K562 (cell line): ENCODE measurements around the gene HOMEZ. TPM values are rescaled to one million over a fixed set of nuclear protein-coding genes. Genes with fewer than 3 reads are reported as not detected.

Source experiments
- ARNT ChIP-seq, 2 experiments: fragments of 450-650 bp; IDR thresholded peaks; 2 replicates each; pipeline ENCODE4 v1.6.1; 2016; ENCODE audit warnings: mild to moderate bottlenecking in 1 of 2
- CBFA2T3 ChIP-seq: fragments of 450-650 bp; IDR thresholded peaks from 2 replicates; pipeline ENCODE4 v1.6.1; 2017
- DMBX1 ChIP-seq: fragments of 250-450 bp; sonication (Bioruptor Pico); IDR thresholded peaks from 2 replicates; pipeline ENCODE4 v1.8.0; 2022; ENCODE audit warnings: inconsistent platforms, mild to moderate bottlenecking, moderate library complexity, borderline replicate concordance
- DNMT1 ChIP-seq: fragments of 450-650 bp; IDR thresholded peaks from 2 replicates; pipeline ENCODE4 v1.6.1; 2016; ENCODE audit warnings: antibody characterized with exemption, mild to moderate bottlenecking
- FOXK1 ChIP-seq: sonication (generic); formaldehyde crosslinking; IDR thresholded peaks from 2 replicates; pipeline ENCODE4 v1.8.0; 2022; ENCODE audit warnings: missing genetic modification reagents, mild to moderate bottlenecking, borderline replicate concordance
- NCOA2 ChIP-seq, 2 experiments: fragments of 450-650 bp; IDR thresholded peaks; 2 replicates each; pipeline ENCODE4 v1.6.1; 2018; ENCODE audit warnings: mild to moderate bottlenecking in 2 of 2, moderate library complexity in 1 of 2; ENCODE audit not compliant: partially characterized antibody in 2 of 2
- PHF21A ChIP-seq: fragments of 450-650 bp; IDR thresholded peaks from 2 replicates; pipeline ENCODE4 v1.6.1; 2017; ENCODE audit warnings: low read depth, borderline replicate concordance
- POLR2G ChIP-seq: fragments of 200-400 bp; formaldehyde crosslinking; IDR thresholded peaks from 2 replicates; pipeline ENCODE4 v1.6.1; 2017; ENCODE audit warnings: low read depth, mild to moderate bottlenecking, antibody characterized with exemption, low read length, moderate library complexity
- SETDB1 ChIP-seq: IDR thresholded peaks from one replicate; pipeline ENCODE4 v1.6.1; 2012; ENCODE audit warnings: low read length, control low read depth, inconsistent platforms
- SIRT6 ChIP-seq: IDR thresholded peaks from one replicate; pipeline ENCODE4 v1.6.1; 2012; ENCODE audit warnings: low read depth, mild to moderate bottlenecking, control low read depth, inconsistent platforms, low read length, moderate library complexity
- STAG1 ChIP-seq: sonication (generic); formaldehyde crosslinking; IDR thresholded peaks from 2 replicates; pipeline ENCODE4 v1.5.0; 2020; ENCODE audit warnings: missing genetic modification reagents, borderline replicate concordance
- YY1 ChIP-seq, 3 experiments: IDR thresholded peaks; 2 replicates each; pipeline ENCODE4 v1.6.1; 2011; ENCODE audit warnings: low read length in 2 of 3, mild to moderate bottlenecking in 2 of 3, moderate library complexity in 2 of 3, borderline replicate concordance in 1 of 3, control low read depth in 1 of 3, low read depth in 1 of 3; ENCODE audit not compliant: insufficient read depth in 3 of 3, insufficient replicate concordance in 2 of 3, control insufficient read depth in 1 of 3, insufficient read length in 1 of 3; ENCODE audit errors: extremely low read depth in 1 of 3
- ZNF644 ChIP-seq: fragments of 200-800 bp; sonication (Bioruptor generic); IDR thresholded peaks from 2 replicates; pipeline ENCODE4 v1.6.1; 2016; ENCODE audit warnings: low read depth, missing genetic modification characterization, missing compliant biosample characterization
- ZNF778 ChIP-seq: fragments of 450-650 bp; formaldehyde crosslinking; IDR thresholded peaks from 2 replicates; pipeline ENCODE4 v1.4.0; 2020; ENCODE audit warnings: mild to moderate bottlenecking, moderate library complexity
- polyA plus RNA-seq, 8 experiments: library from polyadenylated mRNA; depleted of rRNA in 4 of 8; stranded (reverse) in 5 of 8; unstranded in 3 of 8; fragments of >200 nt; fragmentation: Nextera tagmentation in 2 of 8; fragmentation: Illumina TruSeq in 1 of 8; extraction: Ambion mirVana in 2 of 8; extraction: Trizol in 1 of 8; gene quantifications; 2 replicates each; pipeline versions ENCODE4 v1.2.1 to v1.2.3, GENCODE V29; 2011 to 2014; ENCODE audit warnings: inconsistent platforms in 1 of 8, missing spikeins in 1 of 8
- total RNA-seq, 7 experiments: library from RNA; depleted of rRNA in 6 of 7; stranded (reverse); fragments of >200 nt in 6 of 7; fragmentation: Illumina TruSeq in 2 of 7; extraction: Trizol in 2 of 7; gene quantifications; 2 replicates each; pipeline versions ENCODE4 v1.2.1 to v1.2.3, GENCODE V29; 2011 to 2021; ENCODE audit warnings: low replicate concordance in 1 of 7
- TF ChIP-seq, protein P1 (sequence below): fragments of 250-450 bp; sonication (Bioruptor Pico); IDR thresholded peaks from 2 replicates; pipeline ENCODE4 v1.8.0; 2021; ENCODE audit warnings: mild to moderate bottlenecking, moderate library complexity
- TF ChIP-seq, protein P2 (sequence below): IDR thresholded peaks from 2 replicates; pipeline ENCODE4 v1.6.1; 2012; ENCODE audit warnings: low read depth, low read length, improper control_type of control experiment, borderline replicate concordance
- TF ChIP-seq, protein P3 (sequence below): fragments of 250-450 bp; sonication (Bioruptor Pico); IDR thresholded peaks from 2 replicates; pipeline ENCODE4 v1.5.0; 2020; ENCODE audit warnings: mild to moderate bottlenecking
- TF ChIP-seq, protein P4 (sequence below): sonication (generic); formaldehyde crosslinking; IDR thresholded peaks from 2 replicates; pipeline ENCODE4 v1.4.0; 2020; ENCODE audit warnings: mild to moderate bottlenecking, missing genetic modification reagents

HOMEZ gene
- total and polyA plus RNA-seq, 9 of the 15 experiments (the other 6 are each of a cell fraction or from before 2014, with no cell fraction given), result 3.0 to 30.2 (median 16.9) TPM

DNA sequence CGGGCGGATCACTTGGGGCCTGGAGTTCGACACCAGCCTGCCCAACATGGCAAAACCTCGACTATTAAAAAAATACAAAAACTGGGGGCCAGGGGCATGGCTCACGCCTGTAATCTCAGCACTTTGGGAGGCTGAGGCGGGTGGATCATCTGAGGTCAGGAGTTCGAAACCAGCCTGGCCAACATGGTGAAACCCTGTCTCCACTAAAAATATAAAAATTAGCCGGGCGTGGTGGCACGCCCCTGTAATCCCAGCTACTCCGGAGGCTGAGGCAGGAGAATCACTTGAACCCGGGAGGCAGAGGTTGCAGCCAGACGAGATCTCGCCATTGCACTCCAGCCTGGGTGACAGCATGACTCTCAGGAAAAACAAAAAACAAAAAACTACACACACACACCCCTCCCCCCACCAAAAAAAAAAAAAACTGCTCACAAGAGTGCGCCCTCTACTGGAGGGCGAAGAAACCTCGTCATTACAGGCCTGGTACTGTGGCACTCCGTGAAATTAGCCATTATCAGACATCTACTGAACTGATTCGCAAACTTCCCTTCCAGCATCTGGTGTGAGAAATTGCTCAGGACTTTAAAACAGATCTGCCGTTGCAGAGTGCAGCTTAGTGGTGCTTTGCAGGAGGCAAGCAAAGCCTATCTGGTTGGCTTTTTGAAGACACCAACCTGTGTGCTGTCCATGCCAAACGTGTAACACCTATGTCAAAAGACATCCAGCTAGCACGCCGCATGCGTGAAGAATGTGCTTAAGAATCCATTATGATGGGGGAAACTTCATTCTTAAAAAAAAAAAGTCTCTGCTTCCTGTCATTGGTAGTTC is 9.0 kb upstream of the HOMEZ start (continued):
- TF ChIP-seq YY1 (IDR thresholded peaks at IDR 0.05; ENCODE audit: borderline replicate concordance in 1 of 3, control insufficient read depth in 1 of 3, extremely low read depth in 1 of 3, insufficient read depth in 3 of 3, insufficient read length in 1 of 3, insufficient replicate concordance in 2 of 3, low read depth in 1 of 3, low read length in 2 of 3), result peak in 1 of 3 experiments; percentile 5
- TF ChIP-seq POLR2G, result peak; percentile 33; the same call in 1 of the 2 replicates
- TF ChIP-seq DNMT1, result no peak
- no peak for TF ChIP-seq SIRT6
- TF ChIP-seq STAG1 (CRISPR knock-in tag), result no peak
- no peak for TF ChIP-seq SETDB1
- peak; percentile 69 to 87; a peak in 3 of 4 replicates for TF ChIP-seq ARNT (IDR thresholded peaks at IDR 0.05)
- TF ChIP-seq DMBX1 (CRISPR knock-in tag), result 0 out of 2 replicates have a peak, but pooled peaks have one; percentile 52
- peak; percentile 54 for TF ChIP-seq CBFA2T3
- TF ChIP-seq PHF21A, result peak; percentile 63; the same call in 1 of the 2 replicates
- TF ChIP-seq, protein P1, sequence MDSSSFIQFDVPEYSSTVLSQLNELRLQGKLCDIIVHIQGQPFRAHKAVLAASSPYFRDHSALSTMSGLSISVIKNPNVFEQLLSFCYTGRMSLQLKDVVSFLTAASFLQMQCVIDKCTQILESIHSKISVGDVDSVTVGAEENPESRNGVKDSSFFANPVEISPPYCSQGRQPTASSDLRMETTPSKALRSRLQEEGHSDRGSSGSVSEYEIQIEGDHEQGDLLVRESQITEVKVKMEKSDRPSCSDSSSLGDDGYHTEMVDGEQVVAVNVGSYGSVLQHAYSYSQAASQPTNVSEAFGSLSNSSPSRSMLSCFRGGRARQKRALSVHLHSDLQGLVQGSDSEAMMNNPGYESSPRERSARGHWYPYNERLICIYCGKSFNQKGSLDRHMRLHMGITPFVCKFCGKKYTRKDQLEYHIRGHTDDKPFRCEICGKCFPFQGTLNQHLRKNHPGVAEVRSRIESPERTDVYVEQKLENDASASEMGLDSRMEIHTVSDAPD (CRISPR knock-in tag), result no peak
- TF ChIP-seq, protein P2, sequence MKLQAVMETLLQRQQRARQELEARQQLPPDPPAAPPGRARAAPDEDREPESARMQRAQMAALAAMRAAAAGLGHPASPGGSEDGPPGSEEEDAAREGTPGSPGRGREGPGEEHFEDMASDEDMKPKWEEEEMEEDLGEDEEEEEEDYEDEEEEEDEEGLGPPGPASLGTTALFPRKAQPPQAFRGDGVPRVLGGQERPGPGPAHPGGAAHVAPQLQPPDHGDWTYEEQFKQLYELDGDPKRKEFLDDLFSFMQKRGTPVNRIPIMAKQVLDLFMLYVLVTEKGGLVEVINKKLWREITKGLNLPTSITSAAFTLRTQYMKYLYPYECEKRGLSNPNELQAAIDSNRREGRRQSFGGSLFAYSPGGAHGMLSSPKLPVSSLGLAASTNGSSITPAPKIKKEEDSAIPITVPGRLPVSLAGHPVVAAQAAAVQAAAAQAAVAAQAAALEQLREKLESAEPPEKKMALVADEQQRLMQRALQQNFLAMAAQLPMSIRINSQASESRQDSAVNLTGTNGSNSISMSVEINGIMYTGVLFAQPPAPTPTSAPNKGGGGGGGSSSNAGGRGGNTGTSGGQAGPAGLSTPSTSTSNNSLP, result 0 out of 2 replicates have a peak, but pooled peaks have one; percentile 16
- TF ChIP-seq, protein P3, sequence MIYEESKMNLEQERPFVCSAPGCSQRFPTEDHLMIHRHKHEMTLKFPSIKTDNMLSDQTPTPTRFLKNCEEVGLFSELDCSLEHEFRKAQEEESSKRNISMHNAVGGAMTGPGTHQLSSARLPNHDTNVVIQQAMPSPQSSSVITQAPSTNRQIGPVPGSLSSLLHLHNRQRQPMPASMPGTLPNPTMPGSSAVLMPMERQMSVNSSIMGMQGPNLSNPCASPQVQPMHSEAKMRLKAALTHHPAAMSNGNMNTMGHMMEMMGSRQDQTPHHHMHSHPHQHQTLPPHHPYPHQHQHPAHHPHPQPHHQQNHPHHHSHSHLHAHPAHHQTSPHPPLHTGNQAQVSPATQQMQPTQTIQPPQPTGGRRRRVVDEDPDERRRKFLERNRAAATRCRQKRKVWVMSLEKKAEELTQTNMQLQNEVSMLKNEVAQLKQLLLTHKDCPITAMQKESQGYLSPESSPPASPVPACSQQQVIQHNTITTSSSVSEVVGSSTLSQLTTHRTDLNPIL (CRISPR knock-in tag), result no peak
- TF ChIP-seq, protein P4, sequence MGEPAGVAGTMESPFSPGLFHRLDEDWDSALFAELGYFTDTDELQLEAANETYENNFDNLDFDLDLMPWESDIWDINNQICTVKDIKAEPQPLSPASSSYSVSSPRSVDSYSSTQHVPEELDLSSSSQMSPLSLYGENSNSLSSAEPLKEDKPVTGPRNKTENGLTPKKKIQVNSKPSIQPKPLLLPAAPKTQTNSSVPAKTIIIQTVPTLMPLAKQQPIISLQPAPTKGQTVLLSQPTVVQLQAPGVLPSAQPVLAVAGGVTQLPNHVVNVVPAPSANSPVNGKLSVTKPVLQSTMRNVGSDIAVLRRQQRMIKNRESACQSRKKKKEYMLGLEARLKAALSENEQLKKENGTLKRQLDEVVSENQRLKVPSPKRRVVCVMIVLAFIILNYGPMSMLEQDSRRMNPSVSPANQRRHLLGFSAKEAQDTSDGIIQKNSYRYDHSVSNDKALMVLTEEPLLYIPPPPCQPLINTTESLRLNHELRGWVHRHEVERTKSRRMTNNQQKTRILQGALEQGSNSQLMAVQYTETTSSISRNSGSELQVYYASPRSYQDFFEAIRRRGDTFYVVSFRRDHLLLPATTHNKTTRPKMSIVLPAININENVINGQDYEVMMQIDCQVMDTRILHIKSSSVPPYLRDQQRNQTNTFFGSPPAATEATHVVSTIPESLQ (CRISPR knock-in tag), result peak; percentile 29; the same call in 1 of the 2 replicates
- no peak for TF ChIP-seq FOXK1
- no peak for TF ChIP-seq ZNF644 (tag)
- no peak for TF ChIP-seq ZNF778 (CRISPR knock-in tag)
- TF ChIP-seq NCOA2 (IDR thresholded peaks at IDR 0.05; ENCODE audit: partially characterized antibody in 2 of 2), result no peak
